KMS-11 (cell line): ENCODE measurements around the gene TWSG1.
"Not testable (repeated sequence)": the region's sequence is repeated elsewhere in the genome, so short reads cannot be mapped to it uniquely, and the experiment has no call there.

Source experiments
- H2AFZ ChIP-seq: fragments of 200-600 bp; sonication (generic); 2 replicates; pipeline ENCODE4 v1.6.1; 2016; ENCODE audit warnings: antibody characterized with exemption, mixed run types, low read depth
- H3K27ac ChIP-seq: fragments of 200-600 bp; sonication (generic); 2 replicates; pipeline ENCODE4 v1.6.1; 2016; ENCODE audit warnings: mild to moderate bottlenecking, mixed run types
- H3K27me3 ChIP-seq: fragments of 200-600 bp; sonication (generic); 2 replicates; pipeline ENCODE4 v1.6.1; 2017; ENCODE audit warnings: mild to moderate bottlenecking, low read depth, mixed run types, moderate library complexity; ENCODE audit not compliant: insufficient read depth
- H3K36me3 ChIP-seq: fragments of 200-600 bp; sonication (generic); 2 replicates; pipeline ENCODE4 v1.6.1; 2017; ENCODE audit warnings: mild to moderate bottlenecking, mixed run types; ENCODE audit not compliant: insufficient read depth
- H3K4me1 ChIP-seq: fragments of 200-600 bp; sonication (generic); 2 replicates; pipeline ENCODE4 v1.6.1; 2016; ENCODE audit warnings: mild to moderate bottlenecking, low read depth, mixed run types; ENCODE audit not compliant: poor library complexity, severe bottlenecking
- H3K4me2 ChIP-seq: fragments of 200-600 bp; sonication (generic); 2 replicates; pipeline ENCODE4 v1.7.0; 2016; ENCODE audit warnings: mild to moderate bottlenecking, mixed run types
- H3K4me3 ChIP-seq: fragments of 200-600 bp; sonication (generic); IDR thresholded peaks from 2 replicates; pipeline ENCODE4 v1.6.1; 2017; ENCODE audit warnings: low read depth, low read length, mixed read lengths; ENCODE audit not compliant: insufficient read depth
- H3K79me2 ChIP-seq: fragments of 200-600 bp; sonication (generic); 2 replicates; pipeline ENCODE4 v1.6.1; 2016; ENCODE audit warnings: low read depth, mixed run types; ENCODE audit not compliant: insufficient read depth
- H3K9ac ChIP-seq: fragments of 200-600 bp; sonication (generic); 2 replicates; pipeline ENCODE4 v1.6.1; 2016; ENCODE audit warnings: mild to moderate bottlenecking, mixed run types
- H4K20me1 ChIP-seq: fragments of 200-600 bp; sonication (generic); 2 replicates; pipeline ENCODE4 v1.6.1; 2016; ENCODE audit warnings: mild to moderate bottlenecking, mixed run types; ENCODE audit not compliant: insufficient read depth
- TF ChIP-seq, protein P1 (sequence below): fragments of 200-600 bp; sonication (generic); conservative IDR thresholded peaks from 2 replicates; pipeline ENCODE4 v1.6.1; 2017; ENCODE audit warnings: low read depth, mild to moderate bottlenecking, antibody characterized with exemption, low read length, moderate library complexity, mixed read lengths

Gene TWSG1

DNA sequence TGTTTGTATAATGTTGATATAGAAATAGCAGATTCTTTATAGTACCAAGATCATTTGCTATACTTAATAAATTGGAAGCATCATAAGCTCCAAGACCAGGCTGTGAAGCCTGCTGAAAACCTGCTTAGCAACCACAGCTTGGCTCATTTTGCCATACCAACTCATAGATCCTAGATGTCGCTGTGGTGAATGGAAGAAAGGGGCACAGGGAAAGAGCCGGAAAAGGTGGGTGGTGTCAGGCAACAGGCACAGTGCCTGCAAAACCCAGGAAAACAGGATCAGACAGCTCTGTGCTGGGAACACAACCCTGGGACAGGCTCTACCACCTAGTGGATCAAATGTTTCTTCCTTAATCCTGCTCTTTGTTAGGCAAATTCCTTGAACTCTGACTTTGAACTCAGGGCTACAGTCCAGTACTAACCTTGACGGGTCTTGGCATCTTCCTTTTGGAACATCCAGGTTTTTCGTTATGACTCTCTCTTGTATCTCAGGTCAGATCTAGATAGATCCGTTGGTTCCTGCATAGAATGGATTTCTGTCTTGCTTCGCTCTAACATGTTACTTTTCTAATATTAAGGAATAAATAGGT is 31.6 kb downstream of the TWSG1 start:
- Histone ChIP-seq H3K9ac (no peak overlapping the region), H2AFZ (no peak overlapping the region), H3K27ac (no peak overlapping the region), H3K4me3 (no peak overlapping the region), H3K79me2 (no peaks in the 10 kb centered on the region), H3K4me1 (no peaks in the 10 kb centered on the region), H3K4me2 (no peak overlapping the region), H4K20me1 (no peaks in the 10 kb centered on the region), H3K36me3 (no peaks in the 10 kb centered on the region), H3K27me3 (no peaks in the 10 kb centered on the region)
- TF ChIP-seq, protein P1, sequence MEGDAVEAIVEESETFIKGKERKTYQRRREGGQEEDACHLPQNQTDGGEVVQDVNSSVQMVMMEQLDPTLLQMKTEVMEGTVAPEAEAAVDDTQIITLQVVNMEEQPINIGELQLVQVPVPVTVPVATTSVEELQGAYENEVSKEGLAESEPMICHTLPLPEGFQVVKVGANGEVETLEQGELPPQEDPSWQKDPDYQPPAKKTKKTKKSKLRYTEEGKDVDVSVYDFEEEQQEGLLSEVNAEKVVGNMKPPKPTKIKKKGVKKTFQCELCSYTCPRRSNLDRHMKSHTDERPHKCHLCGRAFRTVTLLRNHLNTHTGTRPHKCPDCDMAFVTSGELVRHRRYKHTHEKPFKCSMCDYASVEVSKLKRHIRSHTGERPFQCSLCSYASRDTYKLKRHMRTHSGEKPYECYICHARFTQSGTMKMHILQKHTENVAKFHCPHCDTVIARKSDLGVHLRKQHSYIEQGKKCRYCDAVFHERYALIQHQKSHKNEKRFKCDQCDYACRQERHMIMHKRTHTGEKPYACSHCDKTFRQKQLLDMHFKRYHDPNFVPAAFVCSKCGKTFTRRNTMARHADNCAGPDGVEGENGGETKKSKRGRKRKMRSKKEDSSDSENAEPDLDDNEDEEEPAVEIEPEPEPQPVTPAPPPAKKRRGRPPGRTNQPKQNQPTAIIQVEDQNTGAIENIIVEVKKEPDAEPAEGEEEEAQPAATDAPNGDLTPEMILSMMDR, result no peak

DNA sequence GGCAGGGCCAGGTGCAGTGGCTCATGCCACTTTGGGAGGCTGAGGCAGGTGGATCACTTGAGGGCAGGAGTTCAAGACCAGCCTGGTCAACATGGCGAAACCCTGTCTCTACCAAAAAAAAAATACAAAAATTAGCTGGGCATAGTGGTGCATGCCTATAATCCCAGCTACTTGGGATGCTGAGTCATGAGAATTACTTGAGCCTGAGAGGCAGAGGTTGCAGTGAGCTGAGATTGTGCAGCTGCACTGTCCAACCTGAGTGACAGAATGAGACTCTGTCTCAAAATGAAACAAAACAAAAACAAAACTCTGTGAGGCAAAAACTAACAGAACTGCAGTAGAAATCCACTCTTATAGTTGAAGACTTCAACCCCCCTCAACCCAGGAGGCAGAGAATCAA is 38.7 kb downstream of the TWSG1 start:
- H3K4me1 ChIP-seq, result peaks cover 19% of the 10 kb centered on the region
- not testable (repeated sequence) for H3K9ac ChIP-seq

DNA sequence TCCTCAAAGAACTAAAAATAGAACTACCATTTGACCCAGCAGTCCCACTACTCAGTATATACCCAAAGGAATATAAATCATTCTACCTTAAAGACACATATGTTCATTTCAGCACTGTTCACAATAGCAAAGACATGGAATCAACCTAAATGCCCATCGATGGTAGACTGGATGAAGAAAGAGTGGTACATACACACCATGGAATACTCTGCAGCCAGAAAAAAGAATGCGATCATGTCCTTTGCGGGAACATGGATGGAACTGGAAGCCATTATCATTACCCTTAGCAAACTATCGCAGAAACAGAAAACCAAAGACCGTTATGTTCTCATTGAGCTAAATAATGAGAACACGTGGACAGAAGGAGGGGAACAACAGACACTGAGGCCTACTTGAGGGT is 44.5 kb downstream of the TWSG1 start:
- TF ChIP-seq, protein P1, result no peak
- no peaks in the 10 kb centered on the region for H3K79me2 ChIP-seq
- H2AFZ ChIP-seq, result no peak overlapping the region
- H3K4me3 ChIP-seq, result no peak overlapping the region
- no peaks in the 10 kb centered on the region for H3K36me3 ChIP-seq
- no peak overlapping the region for H3K4me2 ChIP-seq
- H3K4me1 ChIP-seq, result peaks cover 31% of the 10 kb centered on the region
- H3K27ac ChIP-seq, result no peak overlapping the region; the same call in 1 of the 2 replicates
- no peaks in the 10 kb centered on the region for H3K27me3 ChIP-seq
- no peak overlapping the region for H3K9ac ChIP-seq
- H4K20me1 ChIP-seq, result no peaks in the 10 kb centered on the region

More for the DNA sequence above, 38.7 kb downstream of the TWSG1 start:
- H3K27me3 ChIP-seq, H3K79me2 ChIP-seq, H2AFZ ChIP-seq, H3K4me3 ChIP-seq, H3K36me3 ChIP-seq, H4K20me1 ChIP-seq: not testable (repeated sequence)
- H3K4me2 ChIP-seq, result peak overlapping the region; percentile 21
- H3K27ac ChIP-seq, result peak overlapping the region; percentile 0; the same call in 1 of the 2 replicates

DNA sequence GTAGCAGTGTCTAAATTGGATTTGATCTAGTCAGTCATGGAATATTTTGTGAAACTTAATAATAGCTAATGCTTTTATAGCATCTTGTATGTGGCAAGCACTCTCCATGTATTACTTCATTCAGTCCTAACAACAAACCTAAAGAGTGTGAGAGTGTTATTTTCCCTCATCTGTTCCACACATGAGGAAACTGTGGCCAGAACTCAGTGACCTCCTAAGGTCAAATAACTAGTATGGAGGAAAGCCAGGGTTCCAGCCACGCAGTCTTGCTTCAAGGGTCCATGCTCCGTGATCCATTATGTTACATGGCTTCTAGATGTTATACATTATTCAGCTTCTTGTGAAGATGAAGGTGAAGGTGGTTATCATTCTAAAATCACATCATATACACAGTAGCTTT is 45.5 kb downstream of the TWSG1 start:
- Histone ChIP-seq H3K27me3 (no peaks in the 10 kb centered on the region), H3K4me2 (peak overlapping the region; percentile 14), H3K4me3 (no peak overlapping the region), H3K36me3 (no peaks in the 10 kb centered on the region), H2AFZ (no peak overlapping the region), H3K4me1 (peaks cover 29% of the 10 kb centered on the region), H4K20me1 (no peaks in the 10 kb centered on the region), H3K79me2 (no peaks in the 10 kb centered on the region), H3K9ac (no peak overlapping the region), H3K27ac (peak overlapping the region; percentile 66)
- TF ChIP-seq, protein P1, result no peak

DNA sequence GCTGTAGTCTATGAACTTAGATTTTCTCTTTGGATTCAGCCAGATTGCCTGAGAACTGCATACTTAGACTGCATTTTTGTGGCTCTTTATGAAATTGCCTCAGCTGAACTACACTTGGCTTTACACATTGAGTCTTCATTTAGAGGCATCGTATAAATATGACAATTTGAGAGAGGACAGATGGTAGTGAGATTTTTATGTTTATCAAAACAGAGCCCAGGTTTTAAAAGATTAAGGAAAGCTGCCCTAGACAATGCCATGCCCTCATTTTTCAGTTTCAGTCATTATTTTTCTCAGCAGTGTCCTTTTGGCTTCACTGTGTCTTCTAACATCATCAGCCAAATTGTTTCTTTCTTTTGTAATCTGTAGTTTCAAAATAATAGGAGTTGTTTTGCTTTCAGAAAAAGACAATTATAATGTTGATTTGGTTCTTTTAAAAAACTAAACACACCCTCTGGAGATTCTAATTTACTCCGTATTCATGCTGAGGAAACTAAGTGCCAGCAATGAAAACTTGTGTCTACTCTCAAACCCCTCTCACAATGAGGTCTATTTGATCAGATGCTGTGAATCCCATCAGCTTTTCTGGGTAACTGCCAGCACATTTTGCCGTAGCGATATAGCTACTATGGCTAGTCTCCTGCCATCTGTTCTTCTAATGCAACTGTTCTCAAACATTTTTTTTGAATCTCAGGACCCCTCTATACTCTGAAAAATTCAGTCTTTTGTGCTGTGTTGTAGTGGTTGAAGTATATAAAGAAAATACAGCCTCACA is 46.2 kb downstream of the TWSG1 start:
- peak overlapping the region; percentile 66 for H3K27ac ChIP-seq
- H2AFZ ChIP-seq, result no peak overlapping the region
- no peaks in the 10 kb centered on the region for H3K79me2 ChIP-seq
- peak overlapping the region; percentile 14 for H3K4me2 ChIP-seq
- TF ChIP-seq, protein P1, result no peak
- H4K20me1 ChIP-seq, result no peaks in the 10 kb centered on the region
- no peaks in the 10 kb centered on the region for H3K27me3 ChIP-seq
- no peak overlapping the region for H3K4me3 ChIP-seq
- peak overlapping the region; percentile 25; the same call in 1 of the 2 replicates for H3K9ac ChIP-seq
- H3K36me3 ChIP-seq, result no peaks in the 10 kb centered on the region
- H3K4me1 ChIP-seq, result peaks cover 29% of the 10 kb centered on the region
